Effector memory CD4-positive, alpha-beta T cell (primary cell): Measurements from ENCODE around the gene ARNT2.

ENCODE experiments used
- DNase-seq, 3 donors: peaks; one replicate each; pipeline ENCODE4 v3.0.0-alpha.2; 2020
- H3K27ac ChIP-seq: 2 replicates; pipeline ENCODE4 v1.7.0; 2013; ENCODE audit warnings: mild to moderate bottlenecking, low read length, moderate library complexity; ENCODE audit not compliant: insufficient read depth, poor library complexity, severe bottlenecking
- H3K27me3 ChIP-seq: replicated peaks from 2 replicates; pipeline ENCODE4 v1.7.0; 2013; ENCODE audit warnings: mild to moderate bottlenecking, low read length; ENCODE audit not compliant: insufficient read depth, control insufficient read depth, poor library complexity, severe bottlenecking
- H3K36me3 ChIP-seq: 2 replicates; pipeline ENCODE4 v1.7.0; 2013; ENCODE audit warnings: mild to moderate bottlenecking, low read length, moderate library complexity; ENCODE audit not compliant: control insufficient read depth, insufficient read depth
- H3K4me1 ChIP-seq: 2 replicates; pipeline ENCODE4 v1.7.0; 2013; ENCODE audit warnings: low read length, mild to moderate bottlenecking; ENCODE audit not compliant: control insufficient read depth, insufficient read depth, poor library complexity, severe bottlenecking
- H3K4me3 ChIP-seq: 2 replicates; pipeline ENCODE4 v1.7.0; 2013; ENCODE audit warnings: low read length, low read depth, mild to moderate bottlenecking; ENCODE audit not compliant: insufficient read depth, poor library complexity, severe bottlenecking
- H3K9me3 ChIP-seq: 2 replicates; pipeline ENCODE4 v1.7.0; 2013; ENCODE audit warnings: mild to moderate bottlenecking, low read length, moderate library complexity; ENCODE audit not compliant: control insufficient read depth

Gene ARNT2

DNA sequence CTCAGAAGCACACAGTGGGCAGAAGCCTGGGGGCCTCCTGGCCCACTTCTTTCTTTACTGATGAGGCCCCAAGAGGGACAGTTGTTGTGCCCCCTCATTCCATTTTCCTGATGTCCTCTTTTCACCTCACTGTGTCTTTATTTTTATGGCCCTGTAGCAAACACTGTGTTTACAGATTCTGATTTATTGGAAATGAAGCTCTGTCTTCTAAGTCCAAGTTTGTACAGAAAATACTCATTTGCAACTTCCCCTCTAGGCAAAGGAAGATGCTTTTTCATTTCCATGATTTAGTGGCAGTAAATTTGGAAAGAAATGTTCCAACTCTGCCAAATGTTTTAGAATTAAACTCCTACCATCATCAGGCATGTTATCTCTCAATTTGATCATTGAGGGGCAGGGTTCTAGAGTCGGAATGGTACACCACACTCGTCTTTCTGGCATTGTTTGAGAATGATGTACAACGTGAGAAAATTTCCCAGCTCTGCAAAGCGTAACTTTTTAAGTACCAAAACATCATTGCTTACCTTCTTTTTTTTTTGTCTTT lies 129.7 kb downstream of the ARNT2 start:
- no peaks in the 10 kb centered on the region for H3K9me3 ChIP-seq
- no peak overlapping the region for H3K27ac ChIP-seq
- no peak overlapping the region for H3K4me3 ChIP-seq
- DNase-seq: no peak
- H3K36me3 ChIP-seq: no peaks in the 10 kb centered on the region
- H3K27me3 ChIP-seq: peaks cover 5% of the 10 kb centered on the region
- H3K4me1 ChIP-seq: no peaks in the 10 kb centered on the region

DNA sequence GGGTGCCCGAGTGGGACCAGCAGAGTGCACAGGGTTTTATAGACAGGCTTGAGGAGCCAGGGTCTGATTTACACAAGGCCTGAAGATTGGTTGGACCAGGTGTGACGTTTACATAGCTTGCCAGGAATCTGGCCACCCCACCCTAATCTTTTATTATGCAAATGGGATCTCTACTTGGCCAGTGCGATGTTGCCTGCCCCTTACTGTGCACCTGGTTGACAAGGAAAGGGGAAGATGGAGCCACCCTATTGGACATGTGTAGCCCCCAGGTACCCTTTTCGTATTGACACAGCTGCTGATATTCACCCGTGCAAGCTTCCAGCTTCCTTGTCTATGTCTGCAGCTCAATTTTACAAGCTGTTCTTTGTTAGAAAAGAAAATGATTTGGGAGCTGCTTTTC lies 132.0 kb downstream of the ARNT2 start:
- Histone ChIP-seq H3K4me1 (no peaks in the 10 kb centered on the region), H3K4me3 (no peak overlapping the region), H3K36me3 (no peaks in the 10 kb centered on the region), H3K9me3 (no peaks in the 10 kb centered on the region), H3K27me3 (peaks cover 5% of the 10 kb centered on the region), H3K27ac (no peak overlapping the region)
- DNase-seq: no peak

DNA sequence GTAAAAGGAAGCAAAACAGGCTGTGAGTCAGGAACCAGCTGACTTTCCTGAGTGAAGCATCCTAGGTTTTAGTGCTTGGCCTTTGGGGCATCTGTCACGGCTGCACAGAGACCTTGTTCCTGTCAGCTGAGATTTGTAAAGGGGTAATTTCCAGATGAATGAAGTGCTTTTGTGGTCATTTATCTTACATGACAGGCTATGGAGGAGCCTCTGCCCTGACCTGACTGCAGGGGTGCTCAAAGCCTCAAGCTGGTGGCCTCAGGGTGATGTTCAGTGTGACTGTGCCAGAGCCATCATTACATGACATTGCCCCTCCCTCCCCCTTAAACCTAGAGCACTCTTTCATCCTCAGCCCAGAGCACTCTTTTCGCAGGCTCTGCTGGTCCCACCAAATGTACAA lies 132.5 kb downstream of the ARNT2 start:
- no peaks in the 10 kb centered on the region for H3K4me1 ChIP-seq
- DNase-seq: no peak
- no peaks in the 10 kb centered on the region for H3K9me3 ChIP-seq
- no peaks in the 10 kb centered on the region for H3K36me3 ChIP-seq
- no peak overlapping the region for H3K4me3 ChIP-seq
- peaks cover 5% of the 10 kb centered on the region for H3K27me3 ChIP-seq
- H3K27ac ChIP-seq: no peak overlapping the region

DNA sequence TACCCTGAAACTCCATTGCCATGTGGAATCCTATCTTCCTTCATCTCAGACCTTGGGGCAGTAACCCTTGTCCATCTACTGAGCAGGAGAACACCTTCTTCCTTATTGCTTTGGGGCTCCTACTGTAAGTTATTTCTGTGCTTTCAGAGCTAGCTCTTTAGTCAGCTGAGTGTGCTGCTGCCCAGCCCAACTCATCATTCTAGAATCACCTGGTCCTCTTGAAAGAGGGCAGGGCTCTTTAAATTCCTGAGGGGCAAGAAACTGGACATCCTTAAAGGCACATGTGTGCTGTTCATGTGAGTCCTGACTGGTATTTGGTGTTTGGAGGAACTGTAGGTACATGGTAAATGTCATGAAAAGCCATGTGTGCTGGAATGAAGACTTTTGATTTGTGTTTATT lies 140.9 kb downstream of the ARNT2 start:
- DNase-seq: no peak
- H3K36me3 ChIP-seq: no peaks in the 10 kb centered on the region
- no peaks in the 10 kb centered on the region for H3K4me1 ChIP-seq
- H3K4me3 ChIP-seq: no peak overlapping the region
- no peaks in the 10 kb centered on the region for H3K27me3 ChIP-seq
- no peak overlapping the region for H3K27ac ChIP-seq
- H3K9me3 ChIP-seq: no peaks in the 10 kb centered on the region

DNA sequence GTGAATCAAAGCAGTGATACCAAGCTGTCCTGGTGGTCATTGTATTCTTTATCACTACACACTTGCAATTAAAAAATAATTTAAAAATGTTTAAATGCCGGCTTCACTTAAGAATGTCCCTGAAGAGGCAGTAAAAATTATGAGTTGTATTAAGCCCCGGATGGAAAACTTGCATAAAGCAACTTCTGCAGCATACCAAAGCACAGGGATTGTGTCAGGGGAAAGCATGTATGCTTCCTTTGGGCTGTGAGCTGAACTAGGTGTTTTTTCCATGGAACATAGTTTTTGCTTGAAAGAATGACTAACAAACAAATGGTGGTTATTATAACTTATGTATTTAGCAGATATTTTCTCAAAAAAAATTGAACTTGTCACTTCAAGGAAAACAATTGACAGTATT lies 143.1 kb downstream of the ARNT2 start:
- Histone ChIP-seq H3K4me3 (no peak overlapping the region), H3K27me3 (no peaks in the 10 kb centered on the region), H3K36me3 (no peaks in the 10 kb centered on the region), H3K27ac (no peak overlapping the region), H3K9me3 (no peaks in the 10 kb centered on the region), H3K4me1 (no peaks in the 10 kb centered on the region)
- DNase-seq: no peak

DNA sequence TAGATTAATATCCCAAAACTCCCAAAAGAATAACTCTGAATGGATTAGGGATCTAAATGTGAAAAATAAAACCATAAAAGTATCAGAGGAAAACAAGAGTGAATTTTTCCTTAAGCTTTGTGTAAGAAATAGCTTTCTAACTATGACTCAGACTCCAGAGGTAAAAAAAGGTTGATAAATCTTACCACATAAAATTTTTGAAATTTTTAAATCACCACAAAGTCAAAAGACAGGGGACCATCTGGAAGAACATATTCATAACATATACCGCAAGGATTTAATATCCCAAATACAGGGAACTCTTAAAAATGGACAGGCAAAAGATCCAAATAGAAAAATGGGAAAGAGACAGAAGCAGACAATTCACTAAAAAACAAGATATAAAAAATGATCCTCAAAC lies 145.0 kb downstream of the ARNT2 start:
- DNase-seq: no peak
- Histone ChIP-seq H3K4me1 (no peaks in the 10 kb centered on the region), H3K27me3 (no peaks in the 10 kb centered on the region), H3K36me3 (no peaks in the 10 kb centered on the region), H3K4me3 (no peak overlapping the region), H3K9me3 (no peaks in the 10 kb centered on the region), H3K27ac (no peak overlapping the region)

DNA sequence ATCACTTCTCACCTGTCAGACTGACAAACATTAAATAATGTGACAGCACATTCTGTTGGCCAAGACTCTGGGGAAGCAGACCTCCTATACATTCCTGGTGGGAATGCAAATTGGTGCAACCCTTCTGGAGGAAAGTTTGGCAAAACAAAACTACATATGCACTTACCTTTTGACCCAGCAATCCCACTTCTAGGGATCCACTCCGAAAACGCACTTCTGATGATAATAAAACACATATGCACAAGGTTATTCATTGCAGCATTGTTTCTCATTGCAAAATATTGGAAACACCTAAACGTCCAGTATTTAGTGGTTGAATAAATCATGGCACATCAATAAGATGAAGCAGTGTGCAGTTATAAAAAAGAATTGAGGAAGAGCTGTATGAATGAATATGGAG lies 145.5 kb downstream of the ARNT2 start:
- no peak for DNase-seq
- Histone ChIP-seq H3K9me3 (no peaks in the 10 kb centered on the region), H3K27me3 (no peaks in the 10 kb centered on the region), H3K4me1 (no peaks in the 10 kb centered on the region), H3K4me3 (no peak overlapping the region), H3K27ac (no peak overlapping the region), H3K36me3 (no peaks in the 10 kb centered on the region)

DNA sequence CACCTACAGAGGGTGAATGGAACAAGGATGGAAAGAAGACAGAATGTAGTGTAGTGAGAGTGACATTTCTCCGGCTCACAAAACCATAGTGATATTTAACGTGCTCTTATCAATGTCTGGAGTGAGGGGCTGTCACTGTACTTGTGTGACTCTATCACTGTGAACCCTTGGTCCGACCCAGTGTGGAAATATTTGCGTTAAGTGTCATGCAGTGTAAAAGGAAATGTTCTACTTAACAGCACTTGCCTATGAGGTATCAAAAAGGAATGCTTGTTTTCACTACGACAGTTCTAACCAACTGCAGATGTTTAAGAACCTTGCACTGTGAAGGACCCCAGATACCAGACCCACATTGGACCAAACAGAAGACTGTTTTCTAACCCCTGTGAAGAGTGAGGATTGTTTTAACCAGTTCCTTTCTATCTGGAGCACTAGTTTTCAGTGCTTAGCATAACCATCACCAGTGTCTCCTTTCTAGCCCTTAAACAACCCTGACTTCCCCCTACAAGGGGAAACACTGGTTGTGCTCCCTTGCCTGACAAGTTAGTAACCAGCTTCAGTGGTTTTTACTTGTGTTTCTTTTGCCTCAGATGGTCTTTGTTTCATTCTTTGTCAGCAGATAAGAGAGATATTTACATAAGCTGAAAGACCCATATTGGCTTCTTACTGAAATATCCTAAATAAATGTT lies 146.2 kb downstream of the ARNT2 start:
- no peaks in the 10 kb centered on the region for H3K4me1 ChIP-seq
- no peak overlapping the region for H3K27ac ChIP-seq
- H3K4me3 ChIP-seq: no peak overlapping the region
- H3K27me3 ChIP-seq: no peaks in the 10 kb centered on the region
- no peaks in the 10 kb centered on the region for H3K36me3 ChIP-seq
- DNase-seq: no peak
- no peaks in the 10 kb centered on the region for H3K9me3 ChIP-seq

DNA sequence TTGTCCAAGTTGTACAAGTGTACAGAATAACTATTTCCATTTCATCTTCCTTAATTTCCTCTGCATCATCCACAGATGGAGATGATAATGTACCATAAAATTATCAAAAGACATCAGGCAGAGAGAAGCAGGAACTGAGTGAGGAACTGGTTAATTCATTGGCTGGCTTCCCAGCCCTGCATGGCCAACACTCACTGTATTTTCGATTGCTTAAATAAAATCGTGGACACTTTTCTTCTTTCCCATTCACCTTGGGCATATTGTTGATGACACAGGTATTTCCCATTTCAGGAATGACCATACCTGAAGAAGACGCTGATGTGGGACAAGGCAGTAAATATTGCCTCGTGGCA lies 146.7 kb downstream of the ARNT2 start:
- H3K27me3 ChIP-seq: no peaks in the 10 kb centered on the region
- no peak overlapping the region for H3K27ac ChIP-seq
- H3K36me3 ChIP-seq: no peaks in the 10 kb centered on the region
- H3K9me3 ChIP-seq: no peaks in the 10 kb centered on the region
- no peak for DNase-seq
- H3K4me1 ChIP-seq: no peaks in the 10 kb centered on the region
- no peak overlapping the region for H3K4me3 ChIP-seq

DNA sequence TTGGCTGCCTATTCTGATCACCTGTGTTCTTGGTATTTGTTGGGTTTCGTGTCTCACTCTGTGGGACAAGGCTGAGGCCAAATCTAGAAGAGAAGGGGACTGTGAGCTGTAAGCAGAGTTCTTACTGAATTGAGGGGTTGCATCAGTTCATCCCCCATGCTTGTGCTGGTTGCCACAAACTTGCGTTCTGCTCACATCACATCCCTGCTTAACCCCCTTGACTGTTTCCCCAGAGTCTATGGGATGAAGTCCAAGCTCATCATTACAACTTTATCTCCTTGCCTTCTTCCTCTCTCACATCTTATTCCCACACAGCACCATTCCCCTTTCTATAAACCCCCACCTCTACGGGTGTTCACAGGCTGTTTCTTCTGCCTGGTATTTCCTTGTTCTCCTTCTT lies 147.2 kb downstream of the ARNT2 start:
- H3K4me3 ChIP-seq: no peak overlapping the region
- no peaks in the 10 kb centered on the region for H3K4me1 ChIP-seq
- no peak overlapping the region for H3K27ac ChIP-seq
- no peak for DNase-seq
- no peaks in the 10 kb centered on the region for H3K9me3 ChIP-seq
- H3K27me3 ChIP-seq: no peaks in the 10 kb centered on the region
- H3K36me3 ChIP-seq: no peaks in the 10 kb centered on the region
